ENCODE results near the gene TMEM120A. TPM values are rescaled to one million over a fixed set of nuclear protein-coding genes. Genes with fewer than 3 reads are reported as not detected.

Gene TMEM120A
- total RNA-seq, 1 experiment from 2014 or later = 71.0 TPM

DNA sequence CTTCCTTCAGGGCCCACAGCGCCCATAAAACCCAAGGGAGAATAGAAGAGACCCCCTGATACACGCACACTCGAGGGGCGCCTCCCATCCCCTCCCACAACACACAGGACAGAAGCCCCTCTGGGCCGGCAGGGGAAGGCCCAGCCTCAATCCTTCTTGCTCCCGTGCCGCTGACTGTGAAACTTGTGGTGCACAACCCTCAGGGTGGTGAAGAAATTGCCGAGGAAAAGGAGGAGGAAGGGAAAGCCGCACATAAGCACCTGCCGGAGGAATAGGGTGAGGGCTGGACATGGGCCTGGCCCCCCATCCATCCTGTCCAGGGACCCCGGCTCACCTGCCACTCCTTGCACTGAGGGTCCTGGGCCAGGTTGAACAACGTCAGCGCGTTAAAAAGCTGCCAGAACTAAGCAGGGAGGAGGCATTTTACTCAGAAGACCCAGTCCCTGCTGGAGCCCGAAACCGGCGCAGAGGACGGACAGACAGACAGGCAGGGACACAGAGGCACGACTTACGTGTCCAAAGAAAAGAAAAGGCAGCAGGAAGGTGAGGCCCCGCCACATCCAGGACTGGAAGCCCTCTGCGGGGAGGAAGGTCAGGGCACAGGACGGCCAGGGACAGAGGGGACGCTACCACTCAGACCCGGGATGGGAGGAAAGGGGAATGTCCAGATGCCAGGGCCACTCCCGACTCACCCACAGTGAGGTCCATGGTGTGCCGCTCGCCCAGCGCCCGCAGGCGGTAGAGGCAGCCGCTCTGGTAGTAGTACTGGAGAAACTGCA lies 7.2 kb downstream of the TMEM120A start:
- Histone ChIP-seq H3K36me3 (ENCODE audit: control insufficient read depth, insufficient read depth, low read length) (no peaks in the 10 kb centered on the region), H3K27me3 (ENCODE audit: control insufficient read depth, insufficient read depth, low read length) (no peaks in the 10 kb centered on the region), H3K9me3 (ENCODE audit: control insufficient read depth, insufficient read depth, low read depth, low read length) (no peaks in the 10 kb centered on the region), H3K4me3 (ENCODE audit: low read depth in 2 of 2, low read length in 2 of 2) (no peak overlapping the region), H3K4me1 (ENCODE audit: control insufficient read depth, insufficient read depth, low read length) (peaks cover 15% of the 10 kb centered on the region), H3K27ac (ENCODE audit: low read length) (no peak overlapping the region)
- DNase-seq (ENCODE audit: low read depth, low spot score) (no peak), ATAC-seq (no peak)
- ChIA-PET POLR2A (no interaction called here), CTCF (no interaction called here)
- intact Hi-C loops (cut with micrococcal nuclease; ENCODE audit: unreplicated experiment) = no loop called here
- in situ Hi-C loops (cut with HindIII; ENCODE audit: low pct_unique_long_range_greater_than_20kb, low sequenced_read_pairs) = no loop called here
- TF ChIP-seq TCF7L2 (IDR thresholded peaks at IDR 0.05; ENCODE audit: low read depth, low read length) (no peak), SIN3A (IDR thresholded peaks at IDR 0.05; ENCODE audit: borderline replicate concordance, insufficient read depth, low read depth, low read length) (no peak), POLR2AphosphoS5 (IDR thresholded peaks at IDR 0.05; ENCODE audit: low read depth, low read length) (no peak)
- TF ChIP-seq, protein P1, sequence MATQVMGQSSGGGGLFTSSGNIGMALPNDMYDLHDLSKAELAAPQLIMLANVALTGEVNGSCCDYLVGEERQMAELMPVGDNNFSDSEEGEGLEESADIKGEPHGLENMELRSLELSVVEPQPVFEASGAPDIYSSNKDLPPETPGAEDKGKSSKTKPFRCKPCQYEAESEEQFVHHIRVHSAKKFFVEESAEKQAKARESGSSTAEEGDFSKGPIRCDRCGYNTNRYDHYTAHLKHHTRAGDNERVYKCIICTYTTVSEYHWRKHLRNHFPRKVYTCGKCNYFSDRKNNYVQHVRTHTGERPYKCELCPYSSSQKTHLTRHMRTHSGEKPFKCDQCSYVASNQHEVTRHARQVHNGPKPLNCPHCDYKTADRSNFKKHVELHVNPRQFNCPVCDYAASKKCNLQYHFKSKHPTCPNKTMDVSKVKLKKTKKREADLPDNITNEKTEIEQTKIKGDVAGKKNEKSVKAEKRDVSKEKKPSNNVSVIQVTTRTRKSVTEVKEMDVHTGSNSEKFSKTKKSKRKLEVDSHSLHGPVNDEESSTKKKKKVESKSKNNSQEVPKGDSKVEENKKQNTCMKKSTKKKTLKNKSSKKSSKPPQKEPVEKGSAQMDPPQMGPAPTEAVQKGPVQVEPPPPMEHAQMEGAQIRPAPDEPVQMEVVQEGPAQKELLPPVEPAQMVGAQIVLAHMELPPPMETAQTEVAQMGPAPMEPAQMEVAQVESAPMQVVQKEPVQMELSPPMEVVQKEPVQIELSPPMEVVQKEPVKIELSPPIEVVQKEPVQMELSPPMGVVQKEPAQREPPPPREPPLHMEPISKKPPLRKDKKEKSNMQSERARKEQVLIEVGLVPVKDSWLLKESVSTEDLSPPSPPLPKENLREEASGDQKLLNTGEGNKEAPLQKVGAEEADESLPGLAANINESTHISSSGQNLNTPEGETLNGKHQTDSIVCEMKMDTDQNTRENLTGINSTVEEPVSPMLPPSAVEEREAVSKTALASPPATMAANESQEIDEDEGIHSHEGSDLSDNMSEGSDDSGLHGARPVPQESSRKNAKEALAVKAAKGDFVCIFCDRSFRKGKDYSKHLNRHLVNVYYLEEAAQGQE (IDR thresholded peaks at IDR 0.05; ENCODE audit: insufficient read depth in 1 of 2, low read depth in 2 of 2, low read length in 1 of 2) = no peak
- TF ChIP-seq, protein P2, sequence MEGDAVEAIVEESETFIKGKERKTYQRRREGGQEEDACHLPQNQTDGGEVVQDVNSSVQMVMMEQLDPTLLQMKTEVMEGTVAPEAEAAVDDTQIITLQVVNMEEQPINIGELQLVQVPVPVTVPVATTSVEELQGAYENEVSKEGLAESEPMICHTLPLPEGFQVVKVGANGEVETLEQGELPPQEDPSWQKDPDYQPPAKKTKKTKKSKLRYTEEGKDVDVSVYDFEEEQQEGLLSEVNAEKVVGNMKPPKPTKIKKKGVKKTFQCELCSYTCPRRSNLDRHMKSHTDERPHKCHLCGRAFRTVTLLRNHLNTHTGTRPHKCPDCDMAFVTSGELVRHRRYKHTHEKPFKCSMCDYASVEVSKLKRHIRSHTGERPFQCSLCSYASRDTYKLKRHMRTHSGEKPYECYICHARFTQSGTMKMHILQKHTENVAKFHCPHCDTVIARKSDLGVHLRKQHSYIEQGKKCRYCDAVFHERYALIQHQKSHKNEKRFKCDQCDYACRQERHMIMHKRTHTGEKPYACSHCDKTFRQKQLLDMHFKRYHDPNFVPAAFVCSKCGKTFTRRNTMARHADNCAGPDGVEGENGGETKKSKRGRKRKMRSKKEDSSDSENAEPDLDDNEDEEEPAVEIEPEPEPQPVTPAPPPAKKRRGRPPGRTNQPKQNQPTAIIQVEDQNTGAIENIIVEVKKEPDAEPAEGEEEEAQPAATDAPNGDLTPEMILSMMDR (IDR thresholded peaks at IDR 0.05) = no peak
- BruUV-seq (replicated peaks) = no TSS peak

DNA sequence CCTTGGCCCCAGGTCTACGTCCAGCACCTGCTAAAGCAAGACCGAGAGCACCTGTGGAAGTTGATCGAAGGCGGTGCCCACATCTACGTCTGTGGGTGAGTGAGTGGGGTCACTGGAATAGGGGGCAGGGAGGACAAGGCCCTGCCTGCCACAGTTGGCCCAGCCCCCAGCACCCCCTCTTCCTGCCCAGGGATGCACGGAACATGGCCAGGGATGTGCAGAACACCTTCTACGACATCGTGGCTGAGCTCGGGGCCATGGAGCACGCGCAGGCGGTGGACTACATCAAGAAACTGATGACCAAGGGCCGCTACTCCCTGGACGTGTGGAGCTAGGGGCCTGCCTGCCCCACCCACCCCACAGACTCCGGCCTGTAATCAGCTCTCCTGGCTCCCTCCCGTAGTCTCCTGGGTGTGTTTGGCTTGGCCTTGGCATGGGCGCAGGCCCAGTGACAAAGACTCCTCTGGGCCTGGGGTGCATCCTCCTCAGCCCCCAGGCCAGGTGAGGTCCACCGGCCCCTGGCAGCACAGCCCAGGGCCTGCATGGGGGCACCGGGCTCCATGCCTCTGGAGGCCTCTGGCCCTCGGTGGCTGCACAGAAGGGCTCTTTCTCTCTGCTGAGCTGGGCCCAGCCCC lies 8.1 kb downstream of the TMEM120A start:
- ChIA-PET POLR2A (interaction anchor here (0.6 kb wide), 2 partner anchors 67 to 401 kb away, joined by 7 to 10 read pairs; no protein-coding TSS in a partner anchor), CTCF (no interaction called here)
- Histone ChIP-seq H3K36me3 (ENCODE audit: control insufficient read depth, insufficient read depth, low read length) (no peaks in the 10 kb centered on the region), H3K27ac (ENCODE audit: low read length) (no peak overlapping the region), H3K9me3 (ENCODE audit: control insufficient read depth, insufficient read depth, low read depth, low read length) (no peaks in the 10 kb centered on the region), H3K4me1 (ENCODE audit: control insufficient read depth, insufficient read depth, low read length) (peaks cover 15% of the 10 kb centered on the region), H3K4me3 (ENCODE audit: low read depth in 2 of 2, low read length in 2 of 2) (no peak overlapping the region), H3K27me3 (ENCODE audit: control insufficient read depth, insufficient read depth, low read length) (no peaks in the 10 kb centered on the region)
- in situ Hi-C loops (cut with HindIII; ENCODE audit: low pct_unique_long_range_greater_than_20kb, low sequenced_read_pairs) (no loop called here), intact Hi-C loops (cut with micrococcal nuclease; ENCODE audit: unreplicated experiment) (no loop called here)
- no peak for DNase-seq (ENCODE audit: low read depth, low spot score)
- no peak for TF ChIP-seq TCF7L2 (IDR thresholded peaks at IDR 0.05; ENCODE audit: low read depth, low read length)
- no peak for TF ChIP-seq SIN3A (IDR thresholded peaks at IDR 0.05; ENCODE audit: borderline replicate concordance, insufficient read depth, low read depth, low read length)
- TF ChIP-seq, protein P2 (IDR thresholded peaks at IDR 0.05) = no peak
- TF ChIP-seq POLR2AphosphoS5 (IDR thresholded peaks at IDR 0.05; ENCODE audit: low read depth, low read length) = no peak
- TF ChIP-seq, protein P1 (IDR thresholded peaks at IDR 0.05; ENCODE audit: insufficient read depth in 1 of 2, low read depth in 2 of 2, low read length in 1 of 2) = no peak
- no TSS peak for BruUV-seq (replicated peaks)
- ATAC-seq = no peak

All from Panc1 (cell line).